HCT116 (cell line): Measurements from ENCODE around the gene TSPYL2. TPM values are rescaled to one million over a fixed set of nuclear protein-coding genes. Genes with fewer than 3 reads are reported as not detected.

Experiments used
- ATAC-seq: fragments of 200-7000 bp; cut with Tn5 transposase; 2 replicates; pipeline ENCODE4 v1.9.1; 2020; ENCODE audit warnings: mild to moderate bottlenecking, moderate library complexity
- BruUV-seq: library from RNA; stranded (reverse); fragments of 400-500 nt; replicated peaks from 2 replicates; lab custom pipeline; 2021; lab: Mats Ljungman, UMichigan
- CTCF ChIA-PET: fragments of 300-600 bp; sonication (Branson Sonifier 250); formaldehyde crosslinking; loops from one replicate; lab custom pipeline; 2021; ENCODE audit warnings: antibody characterized with exemption; lab: Charles Lee
- POLR2A ChIA-PET: fragments of 300-600, 350-600 bp; sonication (Branson Sonifier 250); formaldehyde crosslinking; loops from one replicate; lab custom pipeline; 2021; ENCODE audit warnings: antibody characterized with exemption; lab: Charles Lee
- RAD21 ChIA-PET, 2 experiments: fragments of 300-600 bp; sonication (Branson Sonifier 250); formaldehyde crosslinking; loops; one replicate each; lab custom pipeline; 2023; ENCODE audit warnings: low total read pairs in 2 of 2; ENCODE audit not compliant: uncharacterized antibody in 2 of 2, unreplicated experiment in 2 of 2, low non-redundant PET in 1 of 2; lab: Charles Lee
- DNase-seq: peaks from one replicate; pipeline ENCODE4 v3.0.0-alpha.2; 2010; ENCODE audit warnings: low read depth, low spot score
- H2AFZ ChIP-seq: fragments of 200-600 bp; shearing (Covaris generic), sonication (generic); 2 replicates; pipeline ENCODE4 v1.6.1; 2017; ENCODE audit warnings: low read depth, mixed run types, mixed read lengths, antibody characterized with exemption, low read length; ENCODE audit not compliant: poor library complexity, severe bottlenecking
- H3K27ac ChIP-seq: 2 replicates; pipeline ENCODE4 v1.5.1; 2012; ENCODE audit warnings: low read depth, low read length
- H3K27me3 ChIP-seq: fragments of 200-600 bp; sonication (generic); 2 replicates; pipeline ENCODE4 v1.6.1; 2016; ENCODE audit warnings: mixed run types, low read length, mixed read lengths; ENCODE audit not compliant: insufficient read depth
- H3K36me3 ChIP-seq, 2 experiments: fragments of 200-500 bp in 1 of 2; fragments of 200-600 bp in 1 of 2; sonication (Bioruptor generic) in 1 of 2; sonication (generic) in 1 of 2; 2 replicates each; pipeline versions ENCODE4 v1.5.1 to v1.6.1; 2014 to 2016; ENCODE audit warnings: low read length in 2 of 2, inconsistent platforms in 1 of 2, mixed read lengths in 1 of 2, mixed run types in 1 of 2; ENCODE audit not compliant: insufficient read depth in 2 of 2, control insufficient read depth in 1 of 2
- H3K4me1 ChIP-seq, 2 experiments: fragments of 200-600 bp in 1 of 2; sonication (generic) in 1 of 2; 2 replicates each; pipeline versions ENCODE4 v1.5.1 to v1.6.1; 2012 to 2017; ENCODE audit warnings: low read length in 2 of 2, inconsistent platforms in 1 of 2, mild to moderate bottlenecking in 1 of 2, mixed read lengths in 1 of 2, mixed run types in 1 of 2, moderate library complexity in 1 of 2; ENCODE audit not compliant: insufficient read depth in 2 of 2, control insufficient read depth in 1 of 2
- H3K4me2 ChIP-seq: fragments of 200-600 bp; sonication (generic); 2 replicates; pipeline ENCODE4 v1.6.1; 2017; ENCODE audit warnings: mixed run types, low read length, mixed read lengths
- H3K4me3 ChIP-seq, 2 experiments: fragments of 200-600 bp in 1 of 2; sonication (generic) in 1 of 2; replicated peaks in 1 of 2; 2 replicates each; pipeline ENCODE4 v1.5.1; 2011 to 2016; ENCODE audit warnings: low read length in 2 of 2, control low read depth in 1 of 2, low read depth in 1 of 2, mild to moderate bottlenecking in 1 of 2, mixed read lengths in 1 of 2, mixed run types in 1 of 2
- H3K79me2 ChIP-seq: fragments of 200-600 bp; sonication (generic); 2 replicates; pipeline ENCODE4 v1.6.1; 2017; ENCODE audit warnings: mild to moderate bottlenecking, mixed run types, low read length, moderate library complexity, mixed read lengths; ENCODE audit not compliant: insufficient read depth
- H3K9ac ChIP-seq: fragments of 200-600 bp; sonication (generic); 2 replicates; pipeline ENCODE4 v1.6.1; 2016; ENCODE audit warnings: low read length, mixed read lengths
- H3K9me2 ChIP-seq: fragments of 200-600 bp; sonication (generic), shearing (Covaris generic); 2 replicates; pipeline ENCODE4 v1.6.1; 2017; ENCODE audit warnings: mixed run types, mild to moderate bottlenecking, moderate library complexity; ENCODE audit not compliant: insufficient read depth
- H3K9me3 ChIP-seq, 2 experiments: fragments of 200-500 bp in 1 of 2; fragments of 200-600 bp in 1 of 2; sonication (Bioruptor generic) in 1 of 2; sonication (generic) in 1 of 2; 2 replicates each; pipeline ENCODE4 v1.6.1; 2014 to 2017; ENCODE audit warnings: low read length in 2 of 2, mixed read lengths in 2 of 2, inconsistent platforms in 1 of 2, low read depth in 1 of 2, mild to moderate bottlenecking in 1 of 2, mixed run types in 1 of 2, moderate library complexity in 1 of 2; ENCODE audit not compliant: control insufficient read depth in 1 of 2, insufficient read depth in 1 of 2
- H4K20me1 ChIP-seq: fragments of 200-600 bp; sonication (generic), shearing (Covaris generic); 2 replicates; pipeline ENCODE4 v1.6.1; 2017; ENCODE audit warnings: mixed run types, mild to moderate bottlenecking, moderate library complexity; ENCODE audit not compliant: insufficient read depth
- CBX3 ChIP-seq: IDR thresholded peaks from 2 replicates; pipeline ENCODE4 v1.6.1; 2012; ENCODE audit warnings: low read depth
- CEBPB ChIP-seq: IDR thresholded peaks from 2 replicates; pipeline ENCODE4 v1.6.1; 2012; ENCODE audit warnings: low read depth
- CTCF ChIP-seq, 3 experiments: fragments of 200-600 bp in 1 of 3; sonication (generic) in 1 of 3; IDR thresholded peaks in 2 of 3; conservative IDR thresholded peaks in 1 of 3; 2 replicates each; pipeline ENCODE4 v1.5.1; 2012 to 2017; ENCODE audit warnings: low read depth in 2 of 3, low read length in 2 of 3, antibody characterized with exemption in 1 of 3, borderline replicate concordance in 1 of 3, control low read depth in 1 of 3, mild to moderate bottlenecking in 1 of 3, mixed read lengths in 1 of 3, mixed run types in 1 of 3, moderate library complexity in 1 of 3; ENCODE audit not compliant: insufficient read depth in 1 of 3
- EGR1 ChIP-seq: IDR thresholded peaks from 2 replicates; pipeline ENCODE4 v1.6.1; 2012; ENCODE audit warnings: low read depth
- EZH2phosphoT487 ChIP-seq: fragments of 200-600 bp; IDR thresholded peaks from 2 replicates; pipeline ENCODE4 v1.6.1; 2018; ENCODE audit warnings: antibody characterized with exemption, borderline replicate concordance
- POLR2A ChIP-seq: IDR thresholded peaks from 2 replicates; pipeline ENCODE4 v1.7.0; 2011; ENCODE audit warnings: borderline replicate concordance; ENCODE audit not compliant: insufficient read depth, insufficient read length; ENCODE audit errors: extremely low read depth
- POLR2AphosphoS5 ChIP-seq: IDR thresholded peaks from 2 replicates; pipeline ENCODE4 v1.6.1; 2011; ENCODE audit warnings: mild to moderate bottlenecking, low read depth, low read length, moderate library complexity
- RAD21 ChIP-seq: IDR thresholded peaks from 2 replicates; pipeline ENCODE4 v1.6.1; 2012; ENCODE audit warnings: low read depth, mild to moderate bottlenecking
- SIN3A ChIP-seq: IDR thresholded peaks from 2 replicates; pipeline ENCODE4 v1.6.1; 2012; ENCODE audit warnings: low read depth
- SP1 ChIP-seq: IDR thresholded peaks from 2 replicates; pipeline ENCODE4 v1.6.1; 2012; ENCODE audit warnings: low read depth
- TCF7L2 ChIP-seq: IDR thresholded peaks from 2 replicates; pipeline ENCODE4 v1.7.0; 2011; ENCODE audit warnings: borderline replicate concordance, inconsistent platforms; ENCODE audit not compliant: insufficient read depth, insufficient read length; ENCODE audit errors: extremely low read depth
- ZFX ChIP-seq: fragments of 450-650 bp; IDR thresholded peaks from 2 replicates; pipeline ENCODE4 v1.6.1; 2017
- intact Hi-C: fragments of 100-400 bp; cut with micrococcal nuclease; formaldehyde crosslinking; loops from 2 replicates; pipeline ENCODE4 v1.10.0; 2022
- total RNA-seq: library from RNA; stranded (reverse); gene quantifications from one replicate; pipeline ENCODE4 v1.2.1, GENCODE V29; 2021; ENCODE audit not compliant: unreplicated experiment
- TF ChIP-seq, protein P1 (sequence below): IDR thresholded peaks from 2 replicates; pipeline ENCODE4 v1.6.1; 2012; ENCODE audit warnings: low read depth
- TF ChIP-seq, protein P2 (sequence below): IDR thresholded peaks from 2 replicates; pipeline ENCODE4 v1.6.1; 2011; ENCODE audit warnings: mild to moderate bottlenecking, low read length, moderate library complexity; ENCODE audit not compliant: insufficient replicate concordance; ENCODE audit errors: extremely low read depth

Gene TSPYL2
- total RNA-seq, 1 experiment from 2014 or later = 19.2 TPM

DNA sequence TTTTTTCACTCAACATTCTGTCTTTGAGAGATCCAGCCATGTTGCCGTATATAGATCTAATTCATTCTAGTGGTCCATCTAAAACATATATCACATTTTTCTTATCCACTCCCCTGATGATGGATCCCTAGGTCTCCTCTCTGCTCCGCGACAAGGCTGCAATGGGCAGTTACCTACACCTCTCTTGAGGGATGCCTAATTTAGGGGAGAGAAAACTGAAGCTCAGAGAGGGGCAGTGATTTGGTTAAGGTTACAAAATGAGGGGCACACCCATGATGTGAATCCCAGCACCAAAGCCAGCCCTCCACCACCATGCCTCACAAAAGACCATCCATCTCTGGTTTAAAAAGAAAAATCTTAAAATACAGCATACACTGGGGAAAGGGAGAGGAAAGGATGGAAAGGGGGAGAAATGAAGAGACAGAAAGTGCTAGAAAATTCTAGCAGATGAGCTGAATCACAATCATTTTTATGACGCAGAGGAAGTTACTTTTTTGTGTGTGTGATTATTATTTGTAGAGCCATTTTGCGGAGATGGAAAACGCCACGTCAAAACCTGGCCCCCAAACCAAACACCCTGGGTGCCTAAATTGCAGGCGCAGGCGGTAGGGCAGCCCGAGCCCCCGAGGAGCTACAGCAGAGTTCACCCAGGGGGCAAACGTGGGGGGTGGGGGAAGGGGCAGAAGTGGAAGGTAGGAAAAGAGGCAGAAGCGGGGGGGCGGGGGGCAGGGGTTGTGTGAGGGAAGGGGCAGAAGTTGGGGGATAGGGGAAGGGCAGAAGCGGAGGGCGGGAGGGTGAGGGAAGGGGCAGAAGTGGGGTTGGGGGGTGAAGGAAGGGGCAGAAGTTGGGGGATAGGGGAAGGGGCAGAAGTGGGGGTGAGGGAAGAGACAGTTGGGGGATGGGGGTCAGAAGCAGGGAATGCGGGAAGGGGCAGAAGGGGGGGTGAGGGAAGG, 1.3 kb upstream of the TSPYL2 start:
- H3K4me1 ChIP-seq = peaks cover 0 to 7% of the 10 kb centered on the region in 2 experiments; a peak in 1 of 4 replicates
- H2AFZ ChIP-seq = no peak overlapping the region
- H3K27ac ChIP-seq = no peak overlapping the region
- H3K36me3 ChIP-seq = peaks cover 0 to 7% of the 10 kb centered on the region in 2 experiments; a peak in 1 of 4 replicates
- ChIA-PET POLR2A (interaction anchor here (1.5 kb wide), 2 partner anchors 8 to 143 kb away, joined by 3 to 25 read pairs; no protein-coding TSS in a partner anchor), CTCF (interaction anchor here (1.0 kb wide), 1 partner anchor 8 kb away, joined by 4 read pairs; no protein-coding TSS in a partner anchor), RAD21 (no interaction called here)
- no peak overlapping the region for H3K4me2 ChIP-seq
- H3K9ac ChIP-seq = no peak overlapping the region
- H3K9me3 ChIP-seq = no peaks in the 10 kb centered on the region
- DNase-seq (no peak), ATAC-seq (no peak)
- H4K20me1 ChIP-seq = no peaks in the 10 kb centered on the region
- BruUV-seq = no TSS peak
- intact Hi-C loops = no loop called here
- H3K4me3 ChIP-seq = no peak overlapping the region
- peaks cover 8% of the 10 kb centered on the region; the same call in 1 of the 2 replicates for H3K79me2 ChIP-seq
- H3K27me3 ChIP-seq = no peaks in the 10 kb centered on the region
- H3K9me2 ChIP-seq = no peaks in the 10 kb centered on the region
- TF ChIP-seq SP1 = no peak
- TF ChIP-seq, protein P1, sequence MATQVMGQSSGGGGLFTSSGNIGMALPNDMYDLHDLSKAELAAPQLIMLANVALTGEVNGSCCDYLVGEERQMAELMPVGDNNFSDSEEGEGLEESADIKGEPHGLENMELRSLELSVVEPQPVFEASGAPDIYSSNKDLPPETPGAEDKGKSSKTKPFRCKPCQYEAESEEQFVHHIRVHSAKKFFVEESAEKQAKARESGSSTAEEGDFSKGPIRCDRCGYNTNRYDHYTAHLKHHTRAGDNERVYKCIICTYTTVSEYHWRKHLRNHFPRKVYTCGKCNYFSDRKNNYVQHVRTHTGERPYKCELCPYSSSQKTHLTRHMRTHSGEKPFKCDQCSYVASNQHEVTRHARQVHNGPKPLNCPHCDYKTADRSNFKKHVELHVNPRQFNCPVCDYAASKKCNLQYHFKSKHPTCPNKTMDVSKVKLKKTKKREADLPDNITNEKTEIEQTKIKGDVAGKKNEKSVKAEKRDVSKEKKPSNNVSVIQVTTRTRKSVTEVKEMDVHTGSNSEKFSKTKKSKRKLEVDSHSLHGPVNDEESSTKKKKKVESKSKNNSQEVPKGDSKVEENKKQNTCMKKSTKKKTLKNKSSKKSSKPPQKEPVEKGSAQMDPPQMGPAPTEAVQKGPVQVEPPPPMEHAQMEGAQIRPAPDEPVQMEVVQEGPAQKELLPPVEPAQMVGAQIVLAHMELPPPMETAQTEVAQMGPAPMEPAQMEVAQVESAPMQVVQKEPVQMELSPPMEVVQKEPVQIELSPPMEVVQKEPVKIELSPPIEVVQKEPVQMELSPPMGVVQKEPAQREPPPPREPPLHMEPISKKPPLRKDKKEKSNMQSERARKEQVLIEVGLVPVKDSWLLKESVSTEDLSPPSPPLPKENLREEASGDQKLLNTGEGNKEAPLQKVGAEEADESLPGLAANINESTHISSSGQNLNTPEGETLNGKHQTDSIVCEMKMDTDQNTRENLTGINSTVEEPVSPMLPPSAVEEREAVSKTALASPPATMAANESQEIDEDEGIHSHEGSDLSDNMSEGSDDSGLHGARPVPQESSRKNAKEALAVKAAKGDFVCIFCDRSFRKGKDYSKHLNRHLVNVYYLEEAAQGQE = no peak
- TF ChIP-seq POLR2A = no peak
- no peak for TF ChIP-seq POLR2AphosphoS5
- TF ChIP-seq EGR1 = no peak
- no peak for TF ChIP-seq TCF7L2
- no peak for TF ChIP-seq RAD21
- TF ChIP-seq EZH2phosphoT487 = no peak
- no peak for TF ChIP-seq ZFX
- TF ChIP-seq SIN3A = no peak
- TF ChIP-seq, protein P2, sequence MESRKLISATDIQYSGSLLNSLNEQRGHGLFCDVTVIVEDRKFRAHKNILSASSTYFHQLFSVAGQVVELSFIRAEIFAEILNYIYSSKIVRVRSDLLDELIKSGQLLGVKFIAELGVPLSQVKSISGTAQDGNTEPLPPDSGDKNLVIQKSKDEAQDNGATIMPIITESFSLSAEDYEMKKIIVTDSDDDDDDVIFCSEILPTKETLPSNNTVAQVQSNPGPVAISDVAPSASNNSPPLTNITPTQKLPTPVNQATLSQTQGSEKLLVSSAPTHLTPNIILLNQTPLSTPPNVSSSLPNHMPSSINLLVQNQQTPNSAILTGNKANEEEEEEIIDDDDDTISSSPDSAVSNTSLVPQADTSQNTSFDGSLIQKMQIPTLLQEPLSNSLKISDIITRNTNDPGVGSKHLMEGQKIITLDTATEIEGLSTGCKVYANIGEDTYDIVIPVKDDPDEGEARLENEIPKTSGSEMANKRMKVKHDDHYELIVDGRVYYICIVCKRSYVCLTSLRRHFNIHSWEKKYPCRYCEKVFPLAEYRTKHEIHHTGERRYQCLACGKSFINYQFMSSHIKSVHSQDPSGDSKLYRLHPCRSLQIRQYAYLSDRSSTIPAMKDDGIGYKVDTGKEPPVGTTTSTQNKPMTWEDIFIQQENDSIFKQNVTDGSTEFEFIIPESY = no peak
- no peak for TF ChIP-seq CEBPB
- TF ChIP-seq CTCF (IDR thresholded peaks at IDR 0.05 in 2 of 3, conservative IDR thresholded peaks at IDR 0.05 in 1 of 3; ENCODE audit: borderline replicate concordance in 1 of 3, insufficient read depth in 1 of 3, low read depth in 2 of 3, low read length in 2 of 3) = no peak
- no peak for TF ChIP-seq CBX3
- TF ChIP-seq, all 23 proteins: peak for 0
